IMR-90 (cell line): Measurements from ENCODE around the gene HSPG2. TPM values are rescaled to one million over a fixed set of nuclear protein-coding genes. Genes with fewer than 3 reads are reported as not detected.

Experiments
- ATAC-seq: fragments of 200-7000 bp; cut with Tn5 transposase; 2 replicates; pipeline ENCODE4 v1.9.1; 2020; ENCODE audit warnings: low read depth, mild to moderate bottlenecking, moderate library complexity
- BruUV-seq: library from RNA; stranded (reverse); fragments of 400-500 nt; replicated peaks from 2 replicates; lab custom pipeline; 2021; lab: Mats Ljungman, UMichigan
- CTCF ChIA-PET: fragments of 300-600 bp; formaldehyde crosslinking; extraction: SDS; loops from one replicate; lab custom pipeline; 2021; ENCODE audit warnings: antibody characterized with exemption; lab: Yijun Ruan, JAX
- POLR2A ChIA-PET: fragments of 300-600 bp; sonication (Branson Sonifier 250); formaldehyde crosslinking; loops from one replicate; lab custom pipeline; 2022; ENCODE audit warnings: antibody characterized with exemption; ENCODE audit not compliant: unreplicated experiment; lab: Charles Lee
- DNase-seq: peaks from one replicate; pipeline ENCODE4 v3.0.0; 2013
- H2AFZ ChIP-seq: replicated peaks from 2 replicates; pipeline ENCODE3; 2013; ENCODE audit warnings: low read length, mild to moderate bottlenecking; ENCODE audit not compliant: poor library complexity
- H2AK5ac ChIP-seq: 2 replicates; pipeline ENCODE4 v1.6.1; 2013; ENCODE audit warnings: low read depth, low read length, inconsistent platforms
- H2AK9ac ChIP-seq: replicated peaks from 2 replicates; pipeline ENCODE3; 2013; ENCODE audit warnings: mild to moderate bottlenecking, low read depth, low read length, moderate library complexity; ENCODE audit not compliant: poor library complexity
- H2BK120ac ChIP-seq: 2 replicates; pipeline ENCODE4 v1.6.1; 2013; ENCODE audit warnings: low read depth, low read length, inconsistent platforms
- H2BK15ac ChIP-seq: 3 replicates; pipeline ENCODE4 v1.6.1; 2013; ENCODE audit warnings: low read depth, low read length, inconsistent platforms
- H2BK20ac ChIP-seq: 2 replicates; pipeline ENCODE4 v1.6.1; 2013; ENCODE audit warnings: low read depth, mild to moderate bottlenecking, inconsistent platforms, low read length, moderate library complexity
- H2BK5ac ChIP-seq: 2 replicates; pipeline ENCODE4 v1.6.1; 2013; ENCODE audit warnings: mild to moderate bottlenecking, low read depth, low read length, inconsistent platforms; ENCODE audit not compliant: poor library complexity, severe bottlenecking
- H3K14ac ChIP-seq: replicated peaks from 2 replicates; pipeline ENCODE4 v1.6.1; 2013; ENCODE audit warnings: low read depth, low read length, inconsistent platforms
- H3K18ac ChIP-seq: 2 replicates; pipeline ENCODE4 v1.6.1; 2013; ENCODE audit warnings: low read depth, low read length, control low read depth
- H3K23ac ChIP-seq: 2 replicates; pipeline ENCODE4 v1.6.1; 2013; ENCODE audit warnings: low read depth, low read length, inconsistent platforms
- H3K27ac ChIP-seq: 2 replicates; pipeline ENCODE4 v1.5.1; 2013; ENCODE audit warnings: mild to moderate bottlenecking, control low read depth, low read length; ENCODE audit not compliant: insufficient read depth
- H3K27me3 ChIP-seq: 2 replicates; pipeline ENCODE4 v1.6.1; 2013; ENCODE audit warnings: low read length; ENCODE audit not compliant: control insufficient read depth, insufficient read depth
- H3K36me3 ChIP-seq: 2 replicates; pipeline ENCODE4 v1.6.1; 2013; ENCODE audit warnings: low read length, mixed read lengths; ENCODE audit not compliant: control insufficient read depth, insufficient read depth
- H3K4ac ChIP-seq: 2 replicates; pipeline ENCODE4 v1.6.1; 2013; ENCODE audit warnings: low read depth, low read length, inconsistent platforms
- H3K4me1 ChIP-seq: 2 replicates; pipeline ENCODE4 v1.6.1; 2013; ENCODE audit warnings: low read length, mixed read lengths; ENCODE audit not compliant: control insufficient read depth, insufficient read depth
- H3K4me2 ChIP-seq: 2 replicates; pipeline ENCODE4 v1.6.1; 2013; ENCODE audit warnings: low read depth, mild to moderate bottlenecking, control low read depth, low read length, moderate library complexity
- H3K4me3 ChIP-seq: 2 replicates; pipeline ENCODE4 v1.5.1; 2013; ENCODE audit warnings: low read depth, mild to moderate bottlenecking, control low read depth, low read length, moderate library complexity; ENCODE audit not compliant: insufficient read depth
- H3K56ac ChIP-seq: 2 replicates; pipeline ENCODE4 v1.6.1; 2013; ENCODE audit warnings: low read length, inconsistent platforms; ENCODE audit not compliant: insufficient read depth; ENCODE audit errors: extremely low read depth
- H3K79me1 ChIP-seq, 2 experiments: 2 replicates each; pipeline ENCODE4 v1.6.1; 2013; ENCODE audit warnings: low read length in 2 of 2, inconsistent platforms in 1 of 2, low read depth in 1 of 2
- H3K9ac ChIP-seq: 2 replicates; pipeline ENCODE4 v1.6.1; 2013; ENCODE audit warnings: low read depth, low read length, control low read depth
- H3K9me1 ChIP-seq: 2 replicates; pipeline ENCODE4 v1.6.1; 2013; ENCODE audit warnings: low read length, inconsistent platforms; ENCODE audit not compliant: insufficient read depth
- H3K9me3 ChIP-seq: 2 replicates; pipeline ENCODE4 v1.6.1; 2013; ENCODE audit warnings: low read length; ENCODE audit not compliant: control insufficient read depth, insufficient read depth
- H4K20me1 ChIP-seq: 2 replicates; pipeline ENCODE4 v1.6.1; 2013; ENCODE audit warnings: low read length, inconsistent platforms; ENCODE audit not compliant: insufficient read depth
- H4K5ac ChIP-seq: 2 replicates; pipeline ENCODE4 v1.6.1; 2013; ENCODE audit warnings: mild to moderate bottlenecking, low read depth, low read length, control low read depth
- H4K8ac ChIP-seq, 2 experiments: 2 replicates each; pipeline ENCODE4 v1.6.1; 2013; ENCODE audit warnings: low read depth in 2 of 2, low read length in 2 of 2, control low read depth in 1 of 2, inconsistent platforms in 1 of 2
- H4K91ac ChIP-seq: 2 replicates; pipeline ENCODE4 v1.6.1; 2013; ENCODE audit warnings: low read depth, low read length, inconsistent platforms; ENCODE audit not compliant: insufficient read depth
- CEBPB ChIP-seq: IDR thresholded peaks from 2 replicates; pipeline ENCODE4 v1.6.1; 2012; ENCODE audit warnings: low read depth, low read length, improper control_type of control experiment
- CHD1 ChIP-seq: IDR thresholded peaks from 2 replicates; pipeline ENCODE4 v1.6.1; 2012; ENCODE audit warnings: low read depth, low read length, improper control_type of control experiment
- MXI1 ChIP-seq: IDR thresholded peaks from 2 replicates; pipeline ENCODE4 v1.6.1; 2012; ENCODE audit warnings: low read depth, mild to moderate bottlenecking, low read length, moderate library complexity, borderline replicate concordance
- POLR2A ChIP-seq: IDR thresholded peaks from 2 replicates; pipeline ENCODE4 v1.6.1; 2012; ENCODE audit warnings: mild to moderate bottlenecking, low read depth, low read length
- WGBS, 2 experiments: methylation state at CpG; one replicate each; pipeline versions ENCODE4 v1.1.5 to v1.1.7; 2013; ENCODE audit warnings: missing lambda C conversion rate in 2 of 2; ENCODE audit not compliant: insufficient read length in 1 of 2; ENCODE audit errors: extremely low coverage in 2 of 2; 5-methylcytosine and 5-hydroxymethylcytosine counted together
- dilution Hi-C: fragments of 300-500 bp; cut with HindIII; formaldehyde crosslinking; loops from one replicate; pipeline ENCODE4 v1.14.3; 2018; ENCODE audit warnings: low sequenced_read_pairs; ENCODE audit not compliant: unreplicated experiment
- in situ Hi-C: fragments of 300-500 bp; cut with MboI; formaldehyde crosslinking; loops from 3 replicates; pipeline ENCODE4 v1.14.3; 2019; ENCODE audit warnings: low sequenced_read_pairs, inconsistent platforms, mixed read lengths
- intact Hi-C: fragments of 100-400 bp; cut with micrococcal nuclease; formaldehyde crosslinking; loops from 2 replicates; pipeline ENCODE4 v1.10.0; 2022
- polyA plus RNA-seq, 3 experiments: library from polyadenylated mRNA; depleted of rRNA; stranded (reverse); fragments of >200 nt; gene quantifications; 2 replicates each; pipeline ENCODE4 v1.2.3, GENCODE V29; 2012; ENCODE audit warnings: low replicate concordance in 1 of 3
- total RNA-seq: library from RNA; depleted of rRNA; stranded (reverse); fragments of >200 nt; gene quantifications from 2 replicates; pipeline ENCODE4 v1.2.3, GENCODE V29; 2012

Gene HSPG2
- total and polyA plus RNA-seq, 2 of the 4 experiments (the other 2 are of a cell fraction) = 15.8 to 94.0 TPM

DNA sequence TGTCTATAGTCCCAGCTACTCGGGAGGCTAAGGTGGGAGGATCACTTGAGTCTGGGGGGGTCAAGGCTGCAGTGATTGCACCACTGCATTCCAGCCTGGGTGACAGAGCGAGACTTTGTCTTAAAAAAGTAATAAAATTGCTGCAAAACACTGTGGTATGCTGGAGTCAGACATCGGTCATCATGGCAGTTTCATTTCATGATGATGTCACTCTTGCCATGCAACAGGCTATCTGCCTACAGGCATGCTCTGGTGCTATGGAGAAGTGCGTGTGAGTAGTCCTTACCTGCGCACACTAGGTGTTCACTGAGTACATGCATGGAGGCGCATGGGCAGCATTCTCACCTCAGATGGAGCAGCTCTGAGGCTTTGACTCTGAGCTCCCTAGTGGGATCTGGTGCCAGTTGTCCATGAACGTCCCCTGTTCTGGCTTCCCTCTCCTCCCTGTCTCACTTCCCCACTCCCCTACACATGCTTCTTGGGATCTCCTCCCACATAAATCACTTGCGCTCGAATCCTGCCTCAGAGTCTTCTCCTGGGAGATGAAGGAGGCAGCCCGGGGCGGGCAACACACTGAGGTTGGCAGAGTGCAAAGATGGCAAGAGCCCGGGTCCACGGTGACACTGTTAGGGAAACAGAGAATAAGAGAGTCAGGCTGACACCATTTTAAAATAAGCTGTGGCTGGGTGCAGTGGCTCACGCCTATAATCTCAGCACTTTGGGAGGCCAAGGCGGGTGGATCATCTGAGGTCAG is 29.3 kb upstream of the HSPG2 start:
- 71% methylated on average over 8 of the region's 15 CpGs; no CpG with 5 or more reads in 1 of the 2 experiments for WGBS, 2 experiments
- intact Hi-C loops = loop anchor here (10.0 kb wide), 1 partner anchor 262 kb away; no protein-coding TSS in a partner anchor
- CTCF ChIA-PET = no interaction called here

More for the DNA sequence above, 29.3 kb upstream of the HSPG2 start:
- no peak overlapping the region for H4K5ac ChIP-seq
- peak overlapping the region; percentile 78 for H2AFZ ChIP-seq
- H4K20me1 ChIP-seq = no peaks in the 10 kb centered on the region
- H2BK5ac ChIP-seq = no peak overlapping the region
- no peaks in the 10 kb centered on the region for H3K36me3 ChIP-seq
- H2BK15ac ChIP-seq = no peak overlapping the region
- H2BK120ac ChIP-seq = peak overlapping the region; percentile 36; the same call in 1 of the 2 replicates
- H3K79me1 ChIP-seq = no peaks in the 10 kb centered on the region
- no peak overlapping the region for H2BK20ac ChIP-seq
- H3K4me1 ChIP-seq = peaks cover 3% of the 10 kb centered on the region; the same call in 1 of the 2 replicates
- no peak overlapping the region for H3K18ac ChIP-seq
- DNase-seq (peak; percentile 77), ATAC-seq (peak; percentile 65)
- H3K9me1 ChIP-seq = peaks cover 5% of the 10 kb centered on the region
- no peak overlapping the region for H3K9ac ChIP-seq
- TF ChIP-seq POLR2A (no peak), CEBPB (peak; percentile 88), MXI1 (no peak), CHD1 (no peak)
- H3K27me3 ChIP-seq = no peaks in the 10 kb centered on the region
- no peaks in the 10 kb centered on the region for H3K9me3 ChIP-seq
- peak overlapping the region; percentile 68; the same call in 1 of the 2 replicates for H3K4ac ChIP-seq
- H4K91ac ChIP-seq = no peak overlapping the region
- no peak overlapping the region for H3K23ac ChIP-seq
- in situ Hi-C loops = loop anchor here (25.0 kb wide), 1 partner anchor 254 kb away; no protein-coding TSS in a partner anchor
- H4K8ac ChIP-seq = peak overlapping the region in 1 of 2 experiments; percentile 27; a peak in 1 of 4 replicates
- no peak overlapping the region for H3K27ac ChIP-seq
- no TSS peak for BruUV-seq
- H3K56ac ChIP-seq = no peak overlapping the region
- H3K4me2 ChIP-seq = no peak overlapping the region
- H3K4me3 ChIP-seq = no peak overlapping the region
- H2AK9ac ChIP-seq = peak overlapping the region; percentile 66
- H2AK5ac ChIP-seq = peak overlapping the region; percentile 47
- POLR2A ChIA-PET = no interaction called here
- H3K14ac ChIP-seq = peak overlapping the region; percentile 20; the same call in 1 of the 2 replicates
- dilution Hi-C loops = no loop called here
